SW480 (cell line): ENCODE data around the gene KSR1.
"Not testable (repeated sequence)": the region's sequence is repeated elsewhere in the genome, so short reads cannot be mapped to it uniquely, and the experiment has no call there.

ENCODE experiments used
- DNase-seq: peaks from one replicate; pipeline ENCODE4 v3.0.0-alpha.2; 2016; ENCODE audit warnings: low spot score

Gene KSR1

GRCh38 chr17:27427166-27427862, 28.9 kb upstream of the KSR1 start:
- not testable (repeated sequence) for DNase-seq

GRCh38 chr17:27428781-27429505, 27.3 kb upstream of the KSR1 start:
- no peak for DNase-seq

GRCh38 chr17:27429666-27430382, 26.4 kb upstream of the KSR1 start:
- DNase-seq, result no peak

GRCh38 chr17:27430383-27430840, 25.8 kb upstream of the KSR1 start:
- DNase-seq, result no peak

- peak; percentile 21 for DNase-seq
These were observed 25.3 kb upstream of the KSR1 start for GRCh38 chr17:27430882-27431491.

- DNase-seq, result no peak
These were observed 22.7 kb upstream of the KSR1 start for GRCh38 chr17:27433521-27433920.

- DNase-seq, result not testable (repeated sequence)
These were observed 20.7 kb upstream of the KSR1 start for GRCh38 chr17:27435431-27436070.

- no peak for DNase-seq
These were observed 17.8 kb upstream of the KSR1 start for GRCh38 chr17:27438348-27438998.

GRCh38 chr17:27439342-27439741, 16.9 kb upstream of the KSR1 start:
- DNase-seq, result no peak

- no peak for DNase-seq
These were observed 13.5 kb upstream of the KSR1 start for GRCh38 chr17:27442702-27443101.

GRCh38 chr17:27443491-27443890, 12.8 kb upstream of the KSR1 start:
- DNase-seq, result no peak

GRCh38 chr17:27445971-27446370, 10.3 kb upstream of the KSR1 start:
- no peak for DNase-seq

GRCh38 chr17:27446569-27447301, 9.5 kb upstream of the KSR1 start:
- DNase-seq, result no peak

- not testable (repeated sequence) for DNase-seq
These were observed 7.7 kb upstream of the KSR1 start for GRCh38 chr17:27448534-27448933.

GRCh38 chr17:27449541-27449940, 6.7 kb upstream of the KSR1 start:
- no peak for DNase-seq

GRCh38 chr17:27449988-27450387, 6.3 kb upstream of the KSR1 start:
- no peak for DNase-seq

GRCh38 chr17:27450416-27450815, 5.8 kb upstream of the KSR1 start:
- no peak for DNase-seq

GRCh38 chr17:27451906-27452305, 4.3 kb upstream of the KSR1 start:
- no peak for DNase-seq

GRCh38 chr17:27452828-27453227, 3.4 kb upstream of the KSR1 start:
- no peak for DNase-seq

- DNase-seq, result peak; percentile 45
These were observed 2.8 kb upstream of the KSR1 start for GRCh38 chr17:27453471-27453870.

GRCh38 chr17:27454089-27454488, 2.2 kb upstream of the KSR1 start:
- DNase-seq, result no peak
